Activated T-helper 1 cell treated with anti-CD3 and anti-CD28 coated beads, Interleukin-12 subunit alpha, Interleukin-12 subunit beta, Interleukin-2, Interleukin-4 antibody, amounts not matched to agents 30 ng/mL and 10 ng/mL and 1 ng/mL, durations not matched to agents 14 hours and 24 hours and 36 hours (primary cell): ENCODE measurements around the gene CNTNAP3. TPM values are rescaled to one million over a fixed set of nuclear protein-coding genes. Genes with fewer than 3 reads are reported as not detected.
A peak's percentile ranks its signal among the peaks of the same experiment; 100 is the strongest.
"Not testable (repeated sequence)": the region's sequence is repeated elsewhere in the genome, so short reads cannot be mapped to it uniquely, and the experiment has no call there.

Experiments used
- DNase-seq: peaks from one replicate; pipeline ENCODE4 v3.0.0; 2021; ENCODE audit warnings: low spot score
- H3K27ac Mint-ChIP-seq: one replicate; pipeline ENCODE4 v1.8.0; 2021; ENCODE audit warnings: mild to moderate bottlenecking, mixed read lengths
- H3K27me3 Mint-ChIP-seq: one replicate; pipeline ENCODE4 v1.8.0; 2022; ENCODE audit warnings: mild to moderate bottlenecking, moderate library complexity, mixed read lengths; ENCODE audit not compliant: insufficient read depth
- H3K36me3 Mint-ChIP-seq: one replicate; pipeline ENCODE4 v1.8.0; 2021; ENCODE audit warnings: low read depth, mixed read lengths
- H3K4me1 Mint-ChIP-seq: one replicate; pipeline ENCODE4 v1.8.0; 2021; ENCODE audit warnings: low read depth, mixed read lengths
- H3K4me3 Mint-ChIP-seq: one replicate; pipeline ENCODE4 v1.8.0; 2021; ENCODE audit warnings: mild to moderate bottlenecking, moderate library complexity, mixed read lengths
- H3K9me3 Mint-ChIP-seq: one replicate; pipeline ENCODE4 v1.8.0; 2021; ENCODE audit warnings: mixed read lengths
- intact Hi-C: fragments of 100-400 bp; cut with micrococcal nuclease; formaldehyde crosslinking; loops from one replicate; pipeline ENCODE4 v1.15.1; 2024
- total RNA-seq: library from RNA; stranded (reverse); gene quantifications from 2 replicates; pipeline ENCODE4 v1.2.3, GENCODE V29; 2022

The CNTNAP3 gene
- total RNA-seq, 1 donor from 2014 or later, result not detected

GRCh38 chr9:39041774-39042173 is 246.2 kb downstream of the CNTNAP3 start:
- H3K27me3 Mint-ChIP-seq, H3K36me3 Mint-ChIP-seq, H3K9me3 Mint-ChIP-seq, H3K27ac Mint-ChIP-seq, DNase-seq, H3K4me3 Mint-ChIP-seq, H3K4me1 Mint-ChIP-seq, intact Hi-C loops: not testable (repeated sequence)

GRCh38 chr9:39039148-39039547 is 248.8 kb downstream of the CNTNAP3 start:
- DNase-seq, intact Hi-C loops, H3K36me3 Mint-ChIP-seq, H3K4me1 Mint-ChIP-seq, H3K27ac Mint-ChIP-seq, H3K9me3 Mint-ChIP-seq, H3K4me3 Mint-ChIP-seq, H3K27me3 Mint-ChIP-seq: not testable (repeated sequence)

- H3K4me1 Mint-ChIP-seq, H3K27ac Mint-ChIP-seq, H3K4me3 Mint-ChIP-seq, DNase-seq, intact Hi-C loops, H3K9me3 Mint-ChIP-seq, H3K36me3 Mint-ChIP-seq, H3K27me3 Mint-ChIP-seq: not testable (repeated sequence)
These were observed 249.7 kb downstream of the CNTNAP3 start for GRCh38 chr9:39038221-39038620.

DNA sequence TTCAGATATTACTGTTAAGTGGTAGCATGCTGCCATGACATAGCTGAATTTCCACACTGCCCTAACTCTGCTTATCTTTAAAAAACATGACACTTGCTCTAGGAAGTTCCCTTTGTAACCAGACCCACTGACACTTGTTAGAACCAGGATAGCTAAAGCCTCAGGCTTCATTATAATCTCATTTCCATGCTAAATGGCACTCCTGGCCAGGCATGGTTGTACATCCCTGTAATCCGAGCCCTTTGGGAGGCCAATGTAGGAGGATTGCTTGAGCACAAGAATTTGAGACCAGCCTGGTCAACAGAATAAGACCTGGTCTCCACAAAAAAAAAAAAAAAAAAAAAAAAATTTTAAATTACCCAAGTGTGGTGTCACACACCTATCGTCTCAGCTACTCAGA is 254.1 kb downstream of the CNTNAP3 start:
- H3K9me3 Mint-ChIP-seq, DNase-seq, H3K36me3 Mint-ChIP-seq, intact Hi-C loops, H3K27me3 Mint-ChIP-seq, H3K27ac Mint-ChIP-seq, H3K4me3 Mint-ChIP-seq, H3K4me1 Mint-ChIP-seq: not testable (repeated sequence)

GRCh38 chr9:39030204-39031019 is 257.6 kb downstream of the CNTNAP3 start:
- H3K9me3 Mint-ChIP-seq, H3K36me3 Mint-ChIP-seq, intact Hi-C loops, H3K27me3 Mint-ChIP-seq, H3K27ac Mint-ChIP-seq, DNase-seq, H3K4me3 Mint-ChIP-seq, H3K4me1 Mint-ChIP-seq: not testable (repeated sequence)

GRCh38 chr9:39028855-39029254 is 259.1 kb downstream of the CNTNAP3 start:
- DNase-seq, H3K9me3 Mint-ChIP-seq, H3K36me3 Mint-ChIP-seq, H3K4me1 Mint-ChIP-seq, H3K27me3 Mint-ChIP-seq, H3K4me3 Mint-ChIP-seq, intact Hi-C loops, H3K27ac Mint-ChIP-seq: not testable (repeated sequence)

GRCh38 chr9:39028168-39028567 is 259.8 kb downstream of the CNTNAP3 start:
- intact Hi-C loops, result not testable (repeated sequence)

DNA sequence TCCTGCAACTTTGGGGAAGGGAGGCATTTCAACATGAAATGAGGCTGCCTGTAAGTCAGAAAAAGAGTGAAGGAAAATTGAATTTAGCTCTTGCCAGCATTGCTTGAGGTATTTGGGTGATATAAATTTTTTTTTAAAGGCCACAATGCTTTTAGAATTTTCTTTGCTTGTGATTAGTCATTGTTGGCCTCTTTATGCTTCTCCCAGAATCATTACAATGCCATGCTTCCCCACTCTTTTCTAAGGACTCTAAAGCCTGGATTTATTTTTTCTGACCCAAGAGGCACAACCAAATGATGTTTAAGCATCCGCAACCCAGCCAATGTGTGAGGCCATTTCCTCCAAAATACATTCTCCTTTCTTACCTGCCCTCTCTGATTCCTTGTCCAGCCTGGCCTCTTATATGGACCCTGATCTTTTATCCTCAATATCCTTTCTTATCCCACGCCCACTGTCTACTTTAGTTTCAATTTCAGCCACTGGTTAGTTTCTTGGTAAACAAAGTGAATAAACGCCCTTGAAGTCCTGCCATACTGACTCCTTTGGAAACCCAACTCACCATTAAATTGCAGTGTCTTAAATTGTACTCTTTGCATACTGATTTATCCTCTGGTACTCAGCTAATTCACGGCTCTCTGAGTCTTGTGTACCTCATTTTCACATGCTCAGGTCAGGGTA is 261.9 kb downstream of the CNTNAP3 start:
- peak overlapping the region; percentile 31 for H3K27ac Mint-ChIP-seq
- H3K9me3 Mint-ChIP-seq, DNase-seq, intact Hi-C loops, H3K36me3 Mint-ChIP-seq, H3K4me3 Mint-ChIP-seq, H3K4me1 Mint-ChIP-seq, H3K27me3 Mint-ChIP-seq: not testable (repeated sequence)

More at GRCh38 chr9:39028168-39028567, 259.8 kb downstream of the CNTNAP3 start:
- not testable (repeated sequence) for H3K4me3 Mint-ChIP-seq, H3K27me3 Mint-ChIP-seq, H3K9me3 Mint-ChIP-seq, DNase-seq, H3K27ac Mint-ChIP-seq, H3K36me3 Mint-ChIP-seq, H3K4me1 Mint-ChIP-seq

Other genes with a start within 250 kb of the CNTNAP3 start
- gene SPATA31A1, start 67.5 kb upstream of the CNTNAP3 start, total RNA-seq, result not detected in 2 replicates